ENCODE results near the gene KRTAP26-1.

Gene KRTAP26-1, protein sequence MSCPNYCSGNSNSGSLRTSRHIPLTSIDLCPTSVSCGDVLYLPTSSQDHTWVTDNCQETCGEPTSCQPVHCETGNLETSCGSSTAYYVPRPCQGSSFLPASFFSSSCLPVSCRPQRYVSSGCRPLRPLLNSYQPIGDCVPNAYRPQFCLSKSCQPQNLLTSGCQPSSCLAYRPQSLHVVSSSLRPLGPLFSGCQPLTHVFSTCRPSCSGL

DNA sequence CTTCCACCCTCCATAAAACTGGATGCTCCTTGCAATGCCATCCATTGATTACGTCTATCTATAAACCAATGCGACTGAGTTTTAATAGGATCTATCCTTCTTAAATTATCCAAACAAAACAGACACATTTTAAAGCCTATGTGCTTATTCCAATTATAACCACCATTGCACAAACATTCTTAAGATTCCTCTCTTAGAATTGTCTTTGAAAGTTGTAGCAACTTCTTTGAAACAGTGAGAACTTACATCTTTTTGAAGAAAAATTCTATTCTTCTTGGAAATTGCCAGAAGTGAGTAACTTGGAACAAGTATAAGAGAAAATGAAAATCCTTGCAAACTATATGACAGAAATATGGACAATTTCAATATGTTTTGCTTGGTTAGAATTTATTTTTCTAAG is at the start of gene KRTAP26-1:
Gene KRTAP26-1, minus strand, starts transcription at position 101 of the 400 bp plus-strand sequence. CDS start 280 bp downstream, outside the sequence.
- DNase-seq = no peak

DNA sequence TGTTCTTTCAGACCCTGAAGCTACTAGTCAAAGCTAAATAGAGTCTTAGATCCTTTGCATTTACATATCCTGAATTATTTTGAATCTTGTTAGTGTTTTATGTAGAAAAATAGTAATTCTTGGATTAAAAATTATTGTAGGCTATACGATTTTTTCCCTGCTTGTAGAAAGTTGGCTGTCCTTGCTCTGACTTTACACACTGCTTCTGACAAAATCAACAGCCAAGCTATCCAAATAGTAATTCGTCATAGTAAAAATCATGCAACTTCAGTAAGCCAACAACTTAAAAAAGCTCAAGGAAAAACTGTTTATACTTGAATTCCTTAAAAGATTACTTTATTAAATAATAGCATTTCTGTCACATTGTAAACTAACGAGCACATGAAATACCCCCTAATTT is 35.8 kb upstream of the KRTAP26-1 start:
- DNase-seq = no peak

DNA sequence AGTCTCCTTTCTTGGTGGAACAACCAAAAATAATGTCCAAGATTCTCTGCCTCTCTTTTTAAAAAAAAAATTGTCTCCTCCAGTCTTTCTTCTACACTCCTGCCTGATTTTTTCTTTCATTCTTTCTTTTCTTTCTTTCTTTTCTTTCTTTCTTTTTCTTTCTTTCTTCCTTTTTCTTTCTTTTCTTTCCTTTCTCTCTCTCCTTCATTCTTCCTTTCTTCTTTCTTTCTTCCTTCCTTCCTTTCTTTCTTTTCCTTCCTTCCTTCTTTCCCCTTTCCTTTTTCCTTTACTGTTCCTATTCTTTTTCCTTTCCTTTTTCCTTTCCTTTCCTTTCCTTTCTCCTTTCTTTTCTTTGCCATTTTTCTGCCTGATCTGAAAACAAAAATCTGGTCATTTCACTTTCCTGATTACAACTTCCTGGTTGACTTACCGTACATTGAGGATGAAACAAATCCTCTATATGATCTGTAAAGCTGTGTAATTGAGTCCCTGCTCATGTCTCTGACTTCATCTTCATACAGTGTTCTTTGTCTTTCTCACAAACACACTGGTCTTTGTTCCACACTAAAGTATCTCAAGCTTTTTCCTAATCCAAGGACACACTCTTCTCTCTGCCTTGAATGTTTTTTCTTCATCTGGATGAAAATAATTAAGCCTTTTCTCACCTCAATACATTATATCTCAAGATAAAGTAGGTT is 34.3 kb upstream of the KRTAP26-1 start:
- DNase-seq = no peak

DNA sequence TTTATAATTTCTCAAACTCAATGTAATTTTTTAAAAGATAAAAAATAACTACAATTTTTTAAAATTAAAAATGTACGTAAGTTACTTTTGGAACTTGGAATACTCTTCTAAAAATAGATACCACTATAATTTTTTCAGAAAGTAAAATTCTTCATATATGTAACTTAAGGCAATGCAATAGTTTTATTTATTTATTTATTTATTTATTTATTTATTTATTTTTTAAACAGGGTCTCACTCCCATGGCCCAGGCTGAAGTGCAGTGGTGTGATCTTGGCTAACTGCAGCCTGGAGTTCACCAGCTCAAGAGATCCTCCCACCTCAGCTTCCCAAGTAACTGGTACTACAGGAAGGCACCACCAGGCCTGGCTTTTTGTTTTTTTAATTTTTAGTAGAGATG is 31.4 kb upstream of the KRTAP26-1 start:
- DNase-seq = no peak

DNA sequence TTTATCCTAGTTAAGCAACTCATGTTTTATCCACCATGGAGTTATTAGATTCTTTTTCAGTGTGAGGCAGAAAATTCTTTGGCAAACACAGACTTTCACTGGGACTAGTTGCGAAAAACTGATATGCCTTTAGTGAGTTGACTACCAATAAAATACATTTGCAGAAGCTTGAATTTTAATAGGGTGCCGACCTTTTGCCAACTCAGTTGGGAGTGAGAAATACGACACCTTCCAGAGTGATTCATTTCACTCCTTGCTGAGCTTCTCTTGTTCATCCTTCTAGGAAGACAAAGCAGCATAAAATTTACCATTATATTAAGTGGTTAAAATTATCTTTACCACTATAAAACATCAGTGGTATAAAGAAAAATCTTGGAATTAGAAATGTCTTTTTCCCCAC is 29.5 kb upstream of the KRTAP26-1 start:
- DNase-seq = no peak

DNA sequence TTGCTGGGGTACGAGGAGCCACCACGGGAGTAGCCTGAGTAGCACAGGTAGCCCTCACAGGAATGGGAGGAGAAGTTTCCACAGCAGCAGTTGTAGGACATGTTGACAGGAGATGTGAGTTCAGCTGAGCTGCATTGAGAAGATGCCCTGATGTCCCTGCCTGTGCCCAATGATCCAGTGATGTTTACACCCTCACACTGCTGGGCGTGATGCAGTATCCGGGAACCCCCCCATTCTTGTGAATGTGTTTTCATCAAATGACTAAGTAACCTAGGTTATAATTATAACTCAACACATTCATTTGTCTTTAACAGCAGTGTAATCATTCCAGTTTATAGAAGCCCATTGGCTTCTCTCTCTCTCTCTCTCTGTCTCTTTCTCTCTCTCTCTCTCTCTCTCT is 28.4 kb upstream of the KRTAP26-1 start, which contains the start of gene KRTAP23-1:
Gene KRTAP23-1, minus strand, starts transcription at position 101 of the 400 bp plus-strand sequence. Its CDS starts 0 bp downstream, at position 101.
- no peak for DNase-seq

DNA sequence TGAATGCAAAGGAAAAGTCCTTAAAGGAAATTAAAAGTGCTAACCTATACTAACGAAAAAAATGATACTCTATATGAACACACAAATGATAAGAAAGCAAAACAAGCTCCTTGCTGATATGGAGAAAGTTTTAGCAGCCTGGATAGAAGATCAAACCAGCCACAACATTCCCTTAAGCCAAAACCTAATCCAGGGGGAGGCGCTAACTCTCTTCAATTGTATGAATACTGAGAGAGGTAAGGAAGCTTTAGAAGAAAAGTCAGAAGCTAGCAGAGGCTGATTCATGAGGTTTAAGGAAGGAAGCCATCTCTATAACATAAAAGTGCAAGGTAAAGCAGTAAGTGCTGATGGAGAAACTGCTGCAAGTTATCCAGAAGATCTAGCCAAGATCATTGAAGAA is 24.9 kb upstream of the KRTAP26-1 start:
- no peak for DNase-seq

DNA sequence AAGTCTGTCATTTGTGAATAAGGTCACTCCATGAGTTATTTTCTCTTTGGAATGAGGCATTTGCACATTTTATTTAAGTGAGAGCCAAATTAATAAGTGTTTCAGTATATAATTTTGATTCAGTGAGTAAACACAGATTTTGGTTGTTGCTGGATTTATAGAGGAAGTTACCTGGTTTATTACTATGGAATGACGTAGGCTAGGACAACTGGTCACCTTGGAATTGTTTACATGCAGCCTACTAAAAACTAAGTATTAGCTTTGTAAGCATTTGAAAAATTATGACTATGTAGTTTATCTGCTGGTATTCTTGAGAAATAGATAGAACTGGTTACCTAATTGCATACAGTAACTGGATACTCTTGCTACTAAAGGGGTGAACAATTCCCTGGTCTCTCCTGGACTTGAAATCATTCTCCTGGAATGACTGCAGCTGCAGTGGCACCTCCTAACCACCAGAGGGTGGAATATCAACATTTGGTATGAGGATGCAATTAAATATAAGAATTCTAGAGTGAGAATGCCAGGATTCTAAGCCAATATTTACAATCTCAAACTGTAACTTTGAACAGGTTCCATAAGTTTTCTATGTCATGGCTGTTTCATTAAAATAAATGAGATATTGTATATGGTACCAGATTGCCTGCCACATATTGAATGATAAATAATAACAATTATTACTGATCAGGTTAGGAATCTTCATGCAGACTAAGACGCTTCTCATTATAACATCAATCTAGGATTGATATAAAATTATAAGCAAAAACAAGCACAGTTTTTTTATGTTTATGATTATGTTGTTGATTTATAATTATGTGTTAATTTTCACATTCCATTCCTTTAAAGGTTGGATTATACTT is 20.8 kb upstream of the KRTAP26-1 start:
- peak; percentile 43 to 47 for DNase-seq

DNA sequence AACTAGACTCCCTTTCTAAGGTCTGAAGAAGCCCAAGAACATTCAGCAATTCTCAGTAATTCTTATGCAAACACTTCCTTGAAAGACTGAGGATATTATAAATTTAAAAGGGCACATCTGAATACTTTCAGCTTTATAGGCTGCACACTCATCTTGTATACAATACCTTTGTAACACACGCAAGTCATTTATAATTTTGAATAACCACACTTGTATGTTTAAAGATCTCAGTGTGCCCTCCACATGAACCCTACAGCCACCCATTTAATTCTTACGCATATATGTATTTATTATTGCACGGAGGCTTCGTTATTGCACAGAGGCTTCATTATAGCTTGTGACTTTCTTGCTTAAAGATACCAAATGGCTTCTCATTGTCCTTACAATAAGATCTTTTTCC is 18.6 kb upstream of the KRTAP26-1 start:
- no peak for DNase-seq

DNA sequence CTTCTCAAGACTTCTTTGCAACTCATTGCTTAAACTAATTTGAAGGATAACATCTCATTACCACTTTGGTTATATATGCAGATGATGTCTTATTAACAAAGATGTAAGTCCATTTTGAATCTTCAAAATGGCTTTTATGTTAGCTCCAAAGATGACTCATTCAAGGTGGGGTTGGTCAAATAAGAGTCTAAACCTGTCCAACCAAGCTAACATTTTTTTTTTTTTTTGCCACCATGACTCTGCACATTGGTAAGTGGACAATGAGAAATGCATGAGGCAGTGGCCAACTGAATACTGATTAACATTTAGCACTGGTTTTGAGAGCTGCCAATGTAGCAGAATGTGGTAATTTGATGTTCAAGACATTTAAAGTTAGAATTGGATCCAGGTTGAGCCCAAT is 17.7 kb upstream of the KRTAP26-1 start:
- DNase-seq = no peak

DNA sequence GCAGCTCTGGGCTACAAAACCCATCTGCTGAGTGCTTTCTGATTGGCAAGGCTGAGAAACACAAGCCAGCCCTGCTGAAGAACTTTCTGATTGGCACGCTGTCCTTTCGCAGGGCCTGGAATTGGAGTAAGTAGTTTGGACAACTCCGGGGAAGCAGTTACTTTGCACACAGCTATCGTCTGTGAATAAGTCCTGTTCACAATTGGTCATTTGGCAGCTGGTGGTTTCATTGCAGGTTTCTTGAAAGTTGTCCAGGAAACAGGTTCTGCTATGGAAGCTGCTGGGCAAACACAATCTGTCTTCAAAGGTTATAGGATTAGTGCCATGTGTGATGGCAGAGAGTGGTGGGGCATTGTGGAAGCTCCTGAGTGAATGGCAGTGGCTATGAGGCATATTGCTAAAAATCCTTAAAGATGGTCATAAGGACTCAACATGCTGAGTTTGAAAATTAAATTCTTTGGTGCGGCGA is 17.2 kb upstream of the KRTAP26-1 start, which contains the start of gene KRTAP27-1:
Gene KRTAP27-1, minus strand, starts transcription at position 419 of the 469 bp plus-strand sequence. Its CDS starts 26 bp downstream, at position 393.
- DNase-seq = no peak

DNA sequence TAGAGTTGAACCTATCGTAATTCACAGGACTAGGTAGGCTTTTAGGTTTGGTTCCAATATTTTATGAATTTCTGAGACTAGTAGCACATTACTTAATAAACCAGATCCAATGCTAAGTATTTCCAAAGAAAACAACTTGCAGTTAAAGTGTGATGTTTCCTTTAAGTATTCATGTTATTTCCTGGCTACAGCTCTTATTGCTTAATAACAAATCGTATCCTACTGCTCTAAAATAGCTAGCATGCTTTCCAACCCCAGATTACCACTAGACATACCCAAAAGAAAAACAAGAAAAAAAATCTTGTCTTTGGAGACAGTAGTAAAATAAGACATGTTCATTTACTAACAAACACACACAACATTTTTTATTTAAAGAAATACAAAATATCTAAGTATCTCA is 16.5 kb upstream of the KRTAP26-1 start:
- no peak for DNase-seq

DNA sequence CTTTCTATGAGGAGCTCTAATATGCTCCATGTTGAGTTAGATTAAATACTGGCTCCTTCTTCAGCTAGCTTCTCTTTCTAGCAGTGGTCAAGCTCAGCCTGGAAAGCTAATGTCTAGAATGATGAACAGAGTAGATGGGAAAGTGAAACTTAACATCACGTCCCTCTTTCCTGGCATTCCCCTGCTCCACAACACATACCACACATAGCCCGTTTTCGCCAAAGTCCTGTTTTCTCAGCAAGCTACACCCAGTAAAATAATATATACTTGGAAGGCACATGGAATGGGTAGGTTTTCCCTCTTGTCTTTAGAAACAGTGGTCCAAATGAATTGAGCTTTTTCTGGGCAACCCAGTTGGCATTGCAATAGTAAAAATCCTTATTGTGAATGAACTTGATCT is 13.6 kb upstream of the KRTAP26-1 start:
- no peak for DNase-seq

DNA sequence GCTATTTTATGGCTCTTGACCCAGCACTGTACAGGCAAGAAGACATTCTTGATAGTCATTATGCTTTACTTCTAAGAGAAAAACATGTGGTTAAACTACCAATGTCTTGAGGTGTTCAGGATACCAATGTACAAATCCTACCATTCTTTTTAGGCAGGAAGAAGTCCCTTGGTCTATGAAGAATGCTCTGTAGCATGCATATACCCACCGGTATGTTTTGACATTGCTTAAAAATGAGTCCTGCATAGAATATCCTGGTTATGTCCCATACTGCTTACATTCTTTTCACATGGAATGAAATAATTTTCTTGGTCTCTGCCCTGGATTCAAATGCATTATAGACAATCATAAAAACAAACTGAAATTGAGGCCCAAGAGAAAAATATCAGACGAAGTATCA is 12.6 kb upstream of the KRTAP26-1 start:
- DNase-seq = no peak

DNA sequence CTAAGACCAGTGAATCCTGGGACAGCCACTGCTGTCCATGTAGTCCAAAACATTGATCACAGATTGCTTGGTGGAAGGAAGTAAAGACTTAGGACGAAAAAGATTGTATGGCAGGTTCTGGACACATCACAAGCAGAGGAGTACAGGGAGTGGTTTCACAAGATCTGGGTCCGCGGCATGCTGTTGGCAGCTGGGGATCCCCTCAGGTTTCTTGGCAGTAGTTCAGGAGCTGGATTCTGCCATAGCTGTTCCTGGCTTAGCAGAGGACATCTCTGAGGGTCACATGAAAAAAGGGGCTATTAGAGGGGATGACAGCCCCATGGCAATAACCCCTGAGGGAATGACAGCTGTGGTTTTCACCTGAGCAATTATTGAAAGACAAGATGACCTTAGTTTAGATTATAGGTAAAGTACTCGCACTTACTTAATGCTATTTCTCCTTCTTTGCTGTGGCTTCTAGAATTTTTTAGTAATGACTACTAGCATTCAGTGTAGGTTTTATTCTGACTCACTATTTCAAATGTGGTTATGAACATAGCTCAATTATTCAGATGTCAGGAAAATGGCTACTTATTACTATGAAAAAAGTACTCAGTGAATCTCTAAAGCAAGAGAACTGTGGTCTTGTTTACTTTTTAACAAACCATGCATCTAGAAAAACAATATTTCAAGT is 9.2 kb upstream of the KRTAP26-1 start:
- no peak for DNase-seq

DNA sequence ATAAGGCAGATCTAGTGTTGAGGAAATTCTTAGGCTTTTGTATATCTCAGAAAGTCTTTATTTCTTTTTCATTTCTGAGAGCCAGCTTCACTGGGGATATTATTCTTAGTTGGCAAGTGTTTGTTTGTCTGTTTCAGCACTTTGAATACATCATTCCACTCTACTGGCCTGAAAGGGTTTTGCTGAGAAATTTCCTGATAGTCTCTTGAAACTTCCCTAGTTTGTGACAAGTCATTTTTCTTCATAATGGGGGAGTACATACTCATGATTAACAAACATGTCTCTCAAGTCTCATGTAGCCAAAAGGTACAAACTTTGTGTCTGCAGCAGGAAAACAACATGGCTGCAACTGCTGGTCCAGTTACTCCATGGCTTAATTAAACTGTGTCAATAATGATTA is 6.3 kb upstream of the KRTAP26-1 start:
- no peak for DNase-seq

DNA sequence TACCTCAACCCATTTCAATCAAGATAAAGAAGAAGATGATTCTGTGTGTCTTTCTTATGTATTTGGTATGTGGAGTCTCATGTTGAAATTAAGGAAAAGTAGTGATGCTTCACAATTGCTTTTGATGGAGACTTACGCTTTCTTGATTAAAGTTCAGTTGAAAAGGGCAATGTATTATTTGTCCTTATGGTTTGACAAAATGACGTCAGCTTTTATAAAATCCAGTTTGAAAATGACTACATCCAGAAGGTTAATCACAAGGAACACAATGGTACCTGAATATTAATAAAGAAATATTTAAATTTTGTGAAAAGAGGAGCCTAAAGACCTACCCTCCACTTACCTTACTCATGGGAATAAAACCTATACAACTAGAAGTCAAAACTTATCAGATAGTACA is 4.4 kb downstream of the KRTAP26-1 start:
- DNase-seq = no peak

DNA sequence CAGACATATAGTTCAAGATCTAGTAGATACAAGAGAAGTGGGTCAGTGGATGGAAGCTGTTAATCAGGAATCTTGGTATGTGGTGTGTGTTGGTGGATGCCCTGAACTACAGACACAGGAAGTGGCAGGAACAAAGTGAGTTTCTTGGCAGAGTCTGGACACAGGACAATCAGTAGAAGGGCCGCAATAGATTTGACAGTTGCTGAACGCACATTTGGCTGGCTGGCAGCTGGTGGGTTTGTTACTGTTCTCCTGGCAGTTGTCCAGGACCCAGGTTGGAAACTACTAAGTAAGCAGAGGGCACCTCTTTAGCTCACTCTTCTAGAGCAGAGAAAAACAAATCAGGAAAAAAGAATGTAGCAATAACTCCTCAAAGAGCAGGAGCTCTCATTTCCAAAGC is 13.2 kb downstream of the KRTAP26-1 start:
- no peak for DNase-seq

DNA sequence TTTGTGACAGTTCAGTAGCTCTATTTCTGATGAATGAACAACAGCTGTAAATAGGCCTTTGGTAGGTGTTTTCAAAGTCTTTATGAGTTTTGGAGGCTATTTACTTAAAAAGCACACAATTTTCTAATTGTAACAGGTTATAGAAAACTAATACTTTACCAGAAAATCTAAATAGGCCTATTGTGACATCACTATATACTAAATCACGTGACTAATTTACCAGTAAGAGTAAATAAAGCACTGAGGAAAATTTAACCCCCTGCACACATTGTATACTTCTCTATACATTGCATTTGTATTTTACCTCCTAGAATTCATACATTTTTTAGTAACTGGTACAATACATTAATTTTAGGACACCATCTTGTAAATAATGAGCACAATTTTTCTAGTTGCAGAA is 15.0 kb downstream of the KRTAP26-1 start:
- DNase-seq = no peak

DNA sequence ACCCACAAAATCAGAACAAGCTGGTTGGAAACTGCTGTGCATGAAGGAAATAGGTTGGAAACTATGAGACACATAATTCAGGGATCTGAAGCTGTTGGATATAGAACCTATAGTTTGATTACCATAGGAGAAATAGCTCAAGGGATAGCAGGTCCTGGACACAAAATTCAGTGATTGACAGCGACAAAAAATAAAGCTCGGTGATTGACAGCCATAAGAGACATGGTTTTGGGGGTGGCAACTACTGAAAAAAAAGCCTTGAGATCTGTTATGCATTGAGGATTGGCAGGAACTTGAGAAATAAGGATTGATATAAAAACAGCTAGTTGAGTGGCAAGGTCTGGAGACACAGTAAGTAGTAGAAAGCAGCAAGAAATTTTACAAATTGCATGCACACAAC is 30.9 kb downstream of the KRTAP26-1 start, which contains the start of gene KRTAP25-1:
Gene KRTAP25-1, minus strand, starts transcription at position 300 of the 400 bp plus-strand sequence. Its CDS starts 24 bp downstream, at position 276.
- DNase-seq = no peak

DNA sequence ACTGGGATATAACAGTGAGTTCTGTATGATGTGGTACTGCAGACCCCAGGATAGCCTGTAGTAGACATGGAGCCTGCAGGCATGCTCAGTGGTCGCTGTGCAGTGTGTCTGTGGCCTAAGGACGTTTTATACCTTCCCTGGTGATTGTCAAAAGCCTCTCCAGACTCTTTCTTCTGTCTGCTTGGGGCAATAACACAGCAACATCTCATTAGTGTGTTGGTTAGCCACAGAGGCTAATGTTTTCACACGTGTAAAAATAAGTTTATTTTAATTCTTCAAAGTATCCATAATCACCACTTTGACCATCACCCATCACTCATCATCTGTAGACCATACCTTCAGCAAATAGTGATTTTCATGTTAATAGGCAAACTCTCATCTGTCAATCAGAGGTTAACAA is 37.3 kb downstream of the KRTAP26-1 start, which contains the start of gene KRTAP24-1:
Gene KRTAP24-1, minus strand, starts transcription at position 101 of the 400 bp plus-strand sequence. Its CDS starts 18 bp downstream, at position 83.
- DNase-seq = no peak

DNA sequence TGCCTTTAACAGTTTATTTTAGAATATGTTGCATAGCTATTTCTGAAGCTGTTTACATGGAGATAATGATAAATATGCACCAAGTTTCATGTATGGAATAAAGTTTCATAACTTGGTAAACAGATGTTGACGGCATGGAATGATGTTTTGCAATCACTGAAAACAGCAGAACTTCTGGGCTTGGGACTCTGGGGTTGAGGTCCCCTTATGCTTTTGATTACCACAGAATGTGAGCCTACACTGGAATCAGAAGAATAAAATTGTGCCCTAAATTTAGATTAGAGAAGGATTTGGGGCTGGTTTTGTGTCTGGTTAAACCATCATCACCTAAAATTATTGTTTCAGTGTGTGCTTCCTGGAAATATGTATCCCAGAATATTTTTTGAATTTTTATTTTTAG is 48.5 kb downstream of the KRTAP26-1 start:
- DNase-seq = no peak

DNA sequence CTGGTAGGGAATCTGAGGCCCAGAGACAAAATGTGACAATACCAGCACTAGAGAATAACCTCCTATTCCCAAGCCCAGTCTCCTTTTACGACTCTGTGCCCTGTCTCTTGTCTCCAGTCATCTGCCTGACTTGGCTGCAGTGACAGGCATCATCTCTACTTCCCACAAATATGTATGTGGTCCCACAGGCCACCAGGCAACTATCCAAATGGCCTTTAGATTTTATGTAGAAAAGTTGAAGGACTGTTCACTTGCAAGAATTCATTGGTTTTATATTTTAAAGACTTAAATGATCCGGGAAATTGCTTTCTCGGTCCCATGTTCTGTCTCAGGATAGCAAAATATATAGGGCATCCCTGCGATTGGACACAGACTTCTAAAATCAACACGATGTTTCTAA is 49.0 kb downstream of the KRTAP26-1 start:
- no peak for DNase-seq
